IMR-90 (cell line): ENCODE data around the gene TEX38. TPM values are rescaled to one million over a fixed set of nuclear protein-coding genes. Genes with fewer than 3 reads are reported as not detected.
A peak's percentile ranks its signal among the peaks of the same experiment; 100 is the strongest.

Experiments used
- ATAC-seq: fragments of 200-7000 bp; cut with Tn5 transposase; 2 replicates; pipeline ENCODE4 v1.9.1; 2020; ENCODE audit warnings: low read depth, mild to moderate bottlenecking, moderate library complexity
- BruUV-seq: library from RNA; stranded (reverse); fragments of 400-500 nt; replicated peaks from 2 replicates; lab custom pipeline; 2021; lab: Mats Ljungman, UMichigan
- CTCF ChIA-PET: fragments of 300-600 bp; formaldehyde crosslinking; extraction: SDS; loops from one replicate; lab custom pipeline; 2021; ENCODE audit warnings: antibody characterized with exemption; lab: Yijun Ruan, JAX
- POLR2A ChIA-PET: fragments of 300-600 bp; sonication (Branson Sonifier 250); formaldehyde crosslinking; loops from one replicate; lab custom pipeline; 2022; ENCODE audit warnings: antibody characterized with exemption; ENCODE audit not compliant: unreplicated experiment; lab: Charles Lee
- DNase-seq: peaks from one replicate; pipeline ENCODE4 v3.0.0; 2013
- H2AFZ ChIP-seq: replicated peaks from 2 replicates; pipeline ENCODE3; 2013; ENCODE audit warnings: low read length, mild to moderate bottlenecking; ENCODE audit not compliant: poor library complexity
- H2AK5ac ChIP-seq: 2 replicates; pipeline ENCODE4 v1.6.1; 2013; ENCODE audit warnings: low read depth, low read length, inconsistent platforms
- H2AK9ac ChIP-seq: replicated peaks from 2 replicates; pipeline ENCODE3; 2013; ENCODE audit warnings: mild to moderate bottlenecking, low read depth, low read length, moderate library complexity; ENCODE audit not compliant: poor library complexity
- H2BK120ac ChIP-seq: 2 replicates; pipeline ENCODE4 v1.6.1; 2013; ENCODE audit warnings: low read depth, low read length, inconsistent platforms
- H2BK15ac ChIP-seq: 3 replicates; pipeline ENCODE4 v1.6.1; 2013; ENCODE audit warnings: low read depth, low read length, inconsistent platforms
- H2BK20ac ChIP-seq: 2 replicates; pipeline ENCODE4 v1.6.1; 2013; ENCODE audit warnings: low read depth, mild to moderate bottlenecking, inconsistent platforms, low read length, moderate library complexity
- H2BK5ac ChIP-seq: 2 replicates; pipeline ENCODE4 v1.6.1; 2013; ENCODE audit warnings: mild to moderate bottlenecking, low read depth, low read length, inconsistent platforms; ENCODE audit not compliant: poor library complexity, severe bottlenecking
- H3K14ac ChIP-seq: replicated peaks from 2 replicates; pipeline ENCODE4 v1.6.1; 2013; ENCODE audit warnings: low read depth, low read length, inconsistent platforms
- H3K18ac ChIP-seq: 2 replicates; pipeline ENCODE4 v1.6.1; 2013; ENCODE audit warnings: low read depth, low read length, control low read depth
- H3K23ac ChIP-seq: 2 replicates; pipeline ENCODE4 v1.6.1; 2013; ENCODE audit warnings: low read depth, low read length, inconsistent platforms
- H3K27ac ChIP-seq: 2 replicates; pipeline ENCODE4 v1.5.1; 2013; ENCODE audit warnings: mild to moderate bottlenecking, control low read depth, low read length; ENCODE audit not compliant: insufficient read depth
- H3K27me3 ChIP-seq: 2 replicates; pipeline ENCODE4 v1.6.1; 2013; ENCODE audit warnings: low read length; ENCODE audit not compliant: control insufficient read depth, insufficient read depth
- H3K36me3 ChIP-seq: 2 replicates; pipeline ENCODE4 v1.6.1; 2013; ENCODE audit warnings: low read length, mixed read lengths; ENCODE audit not compliant: control insufficient read depth, insufficient read depth
- H3K4ac ChIP-seq: 2 replicates; pipeline ENCODE4 v1.6.1; 2013; ENCODE audit warnings: low read depth, low read length, inconsistent platforms
- H3K4me1 ChIP-seq: 2 replicates; pipeline ENCODE4 v1.6.1; 2013; ENCODE audit warnings: low read length, mixed read lengths; ENCODE audit not compliant: control insufficient read depth, insufficient read depth
- H3K4me2 ChIP-seq: 2 replicates; pipeline ENCODE4 v1.6.1; 2013; ENCODE audit warnings: low read depth, mild to moderate bottlenecking, control low read depth, low read length, moderate library complexity
- H3K4me3 ChIP-seq: 2 replicates; pipeline ENCODE4 v1.5.1; 2013; ENCODE audit warnings: low read depth, mild to moderate bottlenecking, control low read depth, low read length, moderate library complexity; ENCODE audit not compliant: insufficient read depth
- H3K56ac ChIP-seq: 2 replicates; pipeline ENCODE4 v1.6.1; 2013; ENCODE audit warnings: low read length, inconsistent platforms; ENCODE audit not compliant: insufficient read depth; ENCODE audit errors: extremely low read depth
- H3K79me1 ChIP-seq, 2 experiments: 2 replicates each; pipeline ENCODE4 v1.6.1; 2013; ENCODE audit warnings: low read length in 2 of 2, inconsistent platforms in 1 of 2, low read depth in 1 of 2
- H3K9ac ChIP-seq: 2 replicates; pipeline ENCODE4 v1.6.1; 2013; ENCODE audit warnings: low read depth, low read length, control low read depth
- H3K9me1 ChIP-seq: 2 replicates; pipeline ENCODE4 v1.6.1; 2013; ENCODE audit warnings: low read length, inconsistent platforms; ENCODE audit not compliant: insufficient read depth
- H3K9me3 ChIP-seq: 2 replicates; pipeline ENCODE4 v1.6.1; 2013; ENCODE audit warnings: low read length; ENCODE audit not compliant: control insufficient read depth, insufficient read depth
- H4K20me1 ChIP-seq: 2 replicates; pipeline ENCODE4 v1.6.1; 2013; ENCODE audit warnings: low read length, inconsistent platforms; ENCODE audit not compliant: insufficient read depth
- H4K5ac ChIP-seq: 2 replicates; pipeline ENCODE4 v1.6.1; 2013; ENCODE audit warnings: mild to moderate bottlenecking, low read depth, low read length, control low read depth
- H4K8ac ChIP-seq, 2 experiments: 2 replicates each; pipeline ENCODE4 v1.6.1; 2013; ENCODE audit warnings: low read depth in 2 of 2, low read length in 2 of 2, control low read depth in 1 of 2, inconsistent platforms in 1 of 2
- H4K91ac ChIP-seq: 2 replicates; pipeline ENCODE4 v1.6.1; 2013; ENCODE audit warnings: low read depth, low read length, inconsistent platforms; ENCODE audit not compliant: insufficient read depth
- BHLHE40 ChIP-seq: fragments of 150-350 bp; IDR thresholded peaks from 2 replicates; pipeline ENCODE4 v1.6.1; 2016; ENCODE audit warnings: mild to moderate bottlenecking, low read depth, low read length
- MAZ ChIP-seq: IDR thresholded peaks from 2 replicates; pipeline ENCODE4 v1.6.1; 2012; ENCODE audit warnings: low read depth, mild to moderate bottlenecking, low read length, improper control_type of control experiment, moderate library complexity, borderline replicate concordance
- MXI1 ChIP-seq: IDR thresholded peaks from 2 replicates; pipeline ENCODE4 v1.6.1; 2012; ENCODE audit warnings: low read depth, mild to moderate bottlenecking, low read length, moderate library complexity, borderline replicate concordance
- RCOR1 ChIP-seq: IDR thresholded peaks from 2 replicates; pipeline ENCODE4 v1.6.1; 2012; ENCODE audit warnings: mild to moderate bottlenecking, low read length, improper control_type of control experiment; ENCODE audit not compliant: insufficient replicate concordance
- SMC3 ChIP-seq: fragments of 150-350 bp; IDR thresholded peaks from 2 replicates; pipeline ENCODE4 v1.6.1; 2016; ENCODE audit warnings: low read depth, mild to moderate bottlenecking, antibody characterized with exemption, low read length, moderate library complexity
- WGBS, 2 experiments: methylation state at CpG; one replicate each; pipeline versions ENCODE4 v1.1.5 to v1.1.7; 2013; ENCODE audit warnings: missing lambda C conversion rate in 2 of 2; ENCODE audit not compliant: insufficient read length in 1 of 2; ENCODE audit errors: extremely low coverage in 2 of 2; 5-methylcytosine and 5-hydroxymethylcytosine counted together
- dilution Hi-C: fragments of 300-500 bp; cut with HindIII; formaldehyde crosslinking; loops from one replicate; pipeline ENCODE4 v1.14.3; 2018; ENCODE audit warnings: low sequenced_read_pairs; ENCODE audit not compliant: unreplicated experiment
- in situ Hi-C: fragments of 300-500 bp; cut with MboI; formaldehyde crosslinking; loops from 3 replicates; pipeline ENCODE4 v1.14.3; 2019; ENCODE audit warnings: low sequenced_read_pairs, inconsistent platforms, mixed read lengths
- intact Hi-C: fragments of 100-400 bp; cut with micrococcal nuclease; formaldehyde crosslinking; loops from 2 replicates; pipeline ENCODE4 v1.10.0; 2022
- polyA plus RNA-seq, 3 experiments: library from polyadenylated mRNA; depleted of rRNA; stranded (reverse); fragments of >200 nt; gene quantifications; 2 replicates each; pipeline ENCODE4 v1.2.3, GENCODE V29; 2012; ENCODE audit warnings: low replicate concordance in 1 of 3
- total RNA-seq: library from RNA; depleted of rRNA; stranded (reverse); fragments of >200 nt; gene quantifications from 2 replicates; pipeline ENCODE4 v1.2.3, GENCODE V29; 2012
- TF ChIP-seq, protein P1 (sequence below): fragments of 150-350 bp; IDR thresholded peaks from 2 replicates; pipeline ENCODE4 v1.6.1; 2016; ENCODE audit warnings: low read depth, mild to moderate bottlenecking, low read length, moderate library complexity, borderline replicate concordance
- TF ChIP-seq, protein P2 (sequence below): fragments of 150-350 bp; IDR thresholded peaks from 2 replicates; pipeline ENCODE4 v1.6.1; 2017; ENCODE audit warnings: mild to moderate bottlenecking, antibody characterized with exemption, low read length, low read depth
- TF ChIP-seq, protein P3 (sequence below): conservative IDR thresholded peaks from 2 replicates; pipeline ENCODE4 v1.5.1; 2012; ENCODE audit warnings: mild to moderate bottlenecking, low read depth, low read length, improper control_type of control experiment

Gene TEX38
- total and polyA plus RNA-seq, 2 of the 4 experiments (the other 2 are of a cell fraction), result not detected

DNA sequence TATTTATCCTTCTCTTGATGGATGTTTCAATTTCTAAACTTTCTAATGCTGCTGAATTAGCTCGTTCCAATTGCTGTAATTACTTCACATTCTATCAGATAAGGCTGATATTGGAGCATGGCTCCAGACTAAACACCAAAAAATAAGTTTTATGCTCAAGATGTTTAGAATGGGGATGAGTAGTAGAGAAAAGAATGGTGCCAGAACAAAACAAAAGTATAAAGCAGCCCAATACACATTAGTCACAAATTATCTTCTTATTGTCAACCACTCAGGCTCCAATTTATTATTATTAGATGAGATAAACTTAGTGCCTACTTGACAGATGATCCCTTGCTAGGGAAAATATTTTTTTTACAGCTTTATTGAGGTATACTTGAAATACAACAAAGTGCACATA lies 25.3 kb upstream of the TEX38 start:
- H2BK20ac ChIP-seq, result no peak overlapping the region
- H3K14ac ChIP-seq, result no peak overlapping the region
- no peak overlapping the region for H2BK120ac ChIP-seq
- peaks cover 3% of the 10 kb centered on the region; the same call in 1 of the 2 replicates for H3K9me1 ChIP-seq
- H3K4ac ChIP-seq, result no peak overlapping the region
- H3K27me3 ChIP-seq, result no peaks in the 10 kb centered on the region
- H2BK5ac ChIP-seq, result no peak overlapping the region
- DNase-seq, result no peak
- H3K27ac ChIP-seq, result no peak overlapping the region
- H3K36me3 ChIP-seq, result peaks cover 12% of the 10 kb centered on the region
- no peak overlapping the region for H3K4me2 ChIP-seq
- H2AK5ac ChIP-seq, result no peak overlapping the region
- H3K9me3 ChIP-seq, result 0 out of 2 replicates have a peak, but pooled peaks cover 2% of the 10 kb centered on the region
- dilution Hi-C loops (no loop called here), in situ Hi-C loops (no loop called here), intact Hi-C loops (no loop called here)
- peaks cover 4% of the 10 kb centered on the region; the same call in 1 of the 2 replicates for H3K4me1 ChIP-seq
- no peak overlapping the region for H3K18ac ChIP-seq
- H3K4me3 ChIP-seq, result no peak overlapping the region
- no peak overlapping the region for H4K8ac ChIP-seq
- H4K20me1 ChIP-seq, result 0 out of 2 replicates have a peak, but pooled peaks cover 3% of the 10 kb centered on the region
- H3K9ac ChIP-seq, result no peak overlapping the region
- 0 out of 4 replicates have a peak, but pooled peaks cover 0 to 3% of the 10 kb centered on the region in 2 experiments for H3K79me1 ChIP-seq
- H3K23ac ChIP-seq, result no peak overlapping the region
- 0 out of 2 replicates have a peak, but pooled peaks have one; percentile 9 for ATAC-seq
- WGBS, 2 experiments, result no CpG with 5 or more reads among the region's 1 CpG
- no peak overlapping the region for H3K56ac ChIP-seq
- TF ChIP-seq MXI1, result no peak
- TF ChIP-seq, protein P1, sequence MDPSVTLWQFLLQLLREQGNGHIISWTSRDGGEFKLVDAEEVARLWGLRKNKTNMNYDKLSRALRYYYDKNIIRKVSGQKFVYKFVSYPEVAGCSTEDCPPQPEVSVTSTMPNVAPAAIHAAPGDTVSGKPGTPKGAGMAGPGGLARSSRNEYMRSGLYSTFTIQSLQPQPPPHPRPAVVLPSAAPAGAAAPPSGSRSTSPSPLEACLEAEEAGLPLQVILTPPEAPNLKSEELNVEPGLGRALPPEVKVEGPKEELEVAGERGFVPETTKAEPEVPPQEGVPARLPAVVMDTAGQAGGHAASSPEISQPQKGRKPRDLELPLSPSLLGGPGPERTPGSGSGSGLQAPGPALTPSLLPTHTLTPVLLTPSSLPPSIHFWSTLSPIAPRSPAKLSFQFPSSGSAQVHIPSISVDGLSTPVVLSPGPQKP, result no peak
- TF ChIP-seq, protein P2, sequence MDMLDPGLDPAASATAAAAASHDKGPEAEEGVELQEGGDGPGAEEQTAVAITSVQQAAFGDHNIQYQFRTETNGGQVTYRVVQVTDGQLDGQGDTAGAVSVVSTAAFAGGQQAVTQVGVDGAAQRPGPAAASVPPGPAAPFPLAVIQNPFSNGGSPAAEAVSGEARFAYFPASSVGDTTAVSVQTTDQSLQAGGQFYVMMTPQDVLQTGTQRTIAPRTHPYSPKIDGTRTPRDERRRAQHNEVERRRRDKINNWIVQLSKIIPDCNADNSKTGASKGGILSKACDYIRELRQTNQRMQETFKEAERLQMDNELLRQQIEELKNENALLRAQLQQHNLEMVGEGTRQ, result no peak
- TF ChIP-seq, protein P3, sequence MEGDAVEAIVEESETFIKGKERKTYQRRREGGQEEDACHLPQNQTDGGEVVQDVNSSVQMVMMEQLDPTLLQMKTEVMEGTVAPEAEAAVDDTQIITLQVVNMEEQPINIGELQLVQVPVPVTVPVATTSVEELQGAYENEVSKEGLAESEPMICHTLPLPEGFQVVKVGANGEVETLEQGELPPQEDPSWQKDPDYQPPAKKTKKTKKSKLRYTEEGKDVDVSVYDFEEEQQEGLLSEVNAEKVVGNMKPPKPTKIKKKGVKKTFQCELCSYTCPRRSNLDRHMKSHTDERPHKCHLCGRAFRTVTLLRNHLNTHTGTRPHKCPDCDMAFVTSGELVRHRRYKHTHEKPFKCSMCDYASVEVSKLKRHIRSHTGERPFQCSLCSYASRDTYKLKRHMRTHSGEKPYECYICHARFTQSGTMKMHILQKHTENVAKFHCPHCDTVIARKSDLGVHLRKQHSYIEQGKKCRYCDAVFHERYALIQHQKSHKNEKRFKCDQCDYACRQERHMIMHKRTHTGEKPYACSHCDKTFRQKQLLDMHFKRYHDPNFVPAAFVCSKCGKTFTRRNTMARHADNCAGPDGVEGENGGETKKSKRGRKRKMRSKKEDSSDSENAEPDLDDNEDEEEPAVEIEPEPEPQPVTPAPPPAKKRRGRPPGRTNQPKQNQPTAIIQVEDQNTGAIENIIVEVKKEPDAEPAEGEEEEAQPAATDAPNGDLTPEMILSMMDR, result no peak
- TF ChIP-seq BHLHE40, result no peak
- no peak for TF ChIP-seq SMC3
- TF ChIP-seq RCOR1, result no peak
- no peak for TF ChIP-seq MAZ
- POLR2A ChIA-PET, result no interaction called here
- CTCF ChIA-PET, result no interaction called here
- H2AK9ac ChIP-seq, result no peak overlapping the region
- no peak overlapping the region for H2BK15ac ChIP-seq
- H4K5ac ChIP-seq, result no peak overlapping the region
- no peak overlapping the region for H2AFZ ChIP-seq
- H4K91ac ChIP-seq, result no peak overlapping the region
- BruUV-seq, result no TSS peak
